ENCODE results near the gene KRTAP10-6.
"Not testable (repeated sequence)": the region's sequence is repeated elsewhere in the genome, so short reads cannot be mapped to it uniquely, and the experiment has no call there.

KRTAP10-6 gene, protein sequence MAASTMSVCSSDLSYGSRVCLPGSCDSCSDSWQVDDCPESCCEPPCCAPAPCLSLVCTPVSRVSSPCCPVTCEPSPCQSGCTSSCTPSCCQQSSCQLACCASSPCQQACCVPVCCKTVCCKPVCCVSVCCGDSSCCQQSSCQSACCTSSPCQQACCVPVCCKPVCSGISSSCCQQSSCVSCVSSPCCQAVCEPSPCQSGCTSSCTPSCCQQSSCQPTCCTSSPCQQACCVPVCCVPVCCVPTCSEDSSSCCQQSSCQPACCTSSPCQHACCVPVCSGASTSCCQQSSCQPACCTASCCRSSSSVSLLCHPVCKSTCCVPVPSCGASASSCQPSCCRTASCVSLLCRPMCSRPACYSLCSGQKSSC

DNA sequence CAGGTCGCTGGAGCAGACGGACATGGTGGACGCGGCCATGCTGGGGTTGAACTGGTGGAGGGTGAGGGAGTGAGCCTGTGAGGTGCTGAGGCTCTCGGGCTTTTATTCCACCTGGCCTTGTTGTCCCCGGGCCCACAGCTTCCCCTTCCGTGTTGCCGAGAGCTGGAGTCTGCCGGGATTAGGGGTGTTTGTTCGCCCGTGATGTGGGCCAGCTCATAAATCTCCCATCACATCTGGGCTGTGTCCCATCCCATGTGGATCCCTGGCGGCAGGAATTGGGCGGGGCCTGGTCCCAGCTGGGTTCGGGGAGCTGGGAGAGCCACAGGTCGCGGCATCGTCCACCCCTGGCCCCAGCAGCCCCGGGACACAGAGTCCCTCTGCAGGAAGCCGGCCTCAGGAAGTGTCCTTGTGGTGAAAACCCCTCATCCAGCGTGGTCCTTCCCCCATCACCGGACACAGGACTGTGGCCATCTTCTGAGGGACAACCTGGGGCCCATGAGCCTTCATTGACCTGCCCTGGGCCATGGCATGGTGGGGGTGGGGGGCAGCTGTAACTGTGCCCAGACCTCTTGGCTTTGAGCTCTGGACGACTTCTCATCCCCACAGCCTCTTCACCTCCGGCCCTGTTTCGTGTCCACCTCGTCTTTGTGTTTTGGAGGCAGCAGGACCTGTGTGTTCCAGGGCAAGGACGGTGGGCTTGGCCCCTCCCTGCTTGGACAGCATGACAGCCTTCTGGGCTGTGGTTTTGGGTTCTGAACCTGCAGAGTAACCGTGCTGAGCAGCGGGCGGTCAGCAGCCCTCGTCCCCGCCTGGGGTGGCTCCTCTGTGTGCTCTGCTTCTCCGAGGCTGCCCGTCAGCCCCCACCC, at the start of gene KRTAP10-6:
KRTAP10-6 (minus strand) TSS at position 60 of the 866 bp plus-strand sequence; CDS start at position 39, 21 bp downstream.
- no peak for DNase-seq (ENCODE audit: low read depth in 2 of 2)

GRCh38 chr21:44640761-44641160, 48.5 kb upstream of the KRTAP10-6 start:
- DNase-seq (ENCODE audit: low read depth in 2 of 2), result no peak

DNA sequence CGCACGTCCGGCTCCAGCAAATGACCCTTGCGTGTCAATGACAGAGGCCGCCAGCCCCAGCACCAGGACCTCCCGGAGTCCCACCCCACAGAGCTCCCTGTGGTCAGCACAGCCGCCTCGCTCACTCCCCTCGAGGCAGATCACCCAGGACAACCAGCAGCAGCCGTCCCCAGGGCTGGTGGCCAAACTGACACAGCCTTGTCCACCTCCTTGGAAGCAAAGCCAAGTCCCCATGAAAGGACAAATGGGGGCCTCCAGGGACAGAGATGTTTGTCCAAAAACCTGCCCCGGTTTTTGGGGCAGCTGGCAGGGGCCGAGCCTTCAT, 47.0 kb upstream of the KRTAP10-6 start:
- no peak for DNase-seq (ENCODE audit: low read depth in 2 of 2)

DNA sequence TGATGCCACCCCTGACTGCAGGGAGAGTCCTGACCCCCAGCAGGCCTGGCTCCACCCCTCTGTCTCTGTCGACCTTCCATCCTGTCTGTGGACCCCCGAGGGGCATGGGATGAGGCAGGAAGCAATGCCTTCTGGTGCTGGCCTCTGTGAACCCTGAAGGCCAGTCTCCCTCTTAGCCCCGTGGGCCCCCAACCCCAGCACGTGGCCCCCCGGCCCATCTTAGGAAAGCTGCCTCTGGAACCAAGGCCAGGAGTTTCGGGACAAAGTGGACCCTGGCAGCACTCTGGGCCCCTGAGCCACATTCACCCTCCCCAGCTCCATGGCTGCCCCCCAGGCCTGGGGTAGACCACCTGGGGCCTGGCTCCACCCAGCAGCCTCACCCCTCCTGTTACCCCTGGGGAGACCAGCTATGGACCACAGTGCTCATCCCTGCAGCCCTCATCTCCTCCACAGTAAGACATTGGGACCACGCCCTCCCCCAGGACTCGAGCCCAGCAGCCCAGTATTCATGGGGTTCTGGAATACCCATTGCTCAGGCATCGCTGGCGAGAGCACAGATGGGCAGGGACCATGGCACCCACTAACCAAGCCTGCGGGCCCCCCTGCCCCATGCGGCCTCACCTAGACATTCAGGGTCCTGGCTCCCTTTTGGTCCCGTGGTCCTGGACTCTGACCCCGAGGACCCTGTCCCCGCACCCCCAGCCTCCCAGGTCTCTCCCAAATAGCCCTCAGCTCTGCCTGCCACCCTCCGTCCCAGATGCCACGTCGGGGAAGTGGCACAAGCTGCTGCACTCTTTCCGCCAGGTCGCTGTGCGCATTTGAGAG, 46.4 kb upstream of the KRTAP10-6 start:
- DNase-seq (ENCODE audit: low read depth in 2 of 2), result not testable (repeated sequence)

GRCh38 chr21:44637851-44638348, 45.6 kb upstream of the KRTAP10-6 start:
- DNase-seq (ENCODE audit: low read depth in 2 of 2), result not testable (repeated sequence)

- no peak for DNase-seq (ENCODE audit: low read depth in 2 of 2)
Observed at GRCh38 chr21:44637018-44637850, 44.9 kb upstream of the KRTAP10-6 start, which contains the start of gene KRTAP10-10. KRTAP10-10 (plus strand) TSS chr21:44637356; CDS start chr21:44637418, 62 bp downstream.

GRCh38 chr21:44636209-44637017, 44.1 kb upstream of the KRTAP10-6 start:
- DNase-seq (ENCODE audit: low read depth in 2 of 2), result no peak

DNA sequence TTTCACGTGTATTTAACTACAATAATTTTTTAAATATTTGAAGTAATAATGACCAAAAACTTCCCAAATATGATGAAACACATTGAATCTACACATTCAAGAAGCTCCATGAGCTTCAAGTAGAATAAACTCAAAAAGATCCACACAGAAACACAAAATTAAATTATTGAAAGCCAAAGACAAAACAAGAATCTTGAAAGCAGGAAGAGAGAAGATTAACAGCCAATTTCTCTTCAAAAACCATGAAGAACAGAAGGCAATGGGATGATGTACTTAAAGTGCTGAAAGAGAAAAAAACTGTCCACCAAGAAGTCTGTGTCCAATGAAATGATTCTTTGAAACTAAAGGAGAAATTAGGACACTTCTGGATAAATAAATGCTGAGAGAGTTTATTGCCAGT, 39.8 kb upstream of the KRTAP10-6 start:
- DNase-seq (ENCODE audit: low read depth in 2 of 2), result no peak

- no peak for DNase-seq (ENCODE audit: low read depth in 2 of 2)
Observed at GRCh38 chr21:44630440-44630839, 38.1 kb upstream of the KRTAP10-6 start.

GRCh38 chr21:44628707-44629391, 36.5 kb upstream of the KRTAP10-6 start:
- no peak for DNase-seq (ENCODE audit: low read depth in 2 of 2)

GRCh38 chr21:44627831-44628233, 35.5 kb upstream of the KRTAP10-6 start:
- DNase-seq (ENCODE audit: low read depth in 2 of 2), result not testable (repeated sequence)

DNA sequence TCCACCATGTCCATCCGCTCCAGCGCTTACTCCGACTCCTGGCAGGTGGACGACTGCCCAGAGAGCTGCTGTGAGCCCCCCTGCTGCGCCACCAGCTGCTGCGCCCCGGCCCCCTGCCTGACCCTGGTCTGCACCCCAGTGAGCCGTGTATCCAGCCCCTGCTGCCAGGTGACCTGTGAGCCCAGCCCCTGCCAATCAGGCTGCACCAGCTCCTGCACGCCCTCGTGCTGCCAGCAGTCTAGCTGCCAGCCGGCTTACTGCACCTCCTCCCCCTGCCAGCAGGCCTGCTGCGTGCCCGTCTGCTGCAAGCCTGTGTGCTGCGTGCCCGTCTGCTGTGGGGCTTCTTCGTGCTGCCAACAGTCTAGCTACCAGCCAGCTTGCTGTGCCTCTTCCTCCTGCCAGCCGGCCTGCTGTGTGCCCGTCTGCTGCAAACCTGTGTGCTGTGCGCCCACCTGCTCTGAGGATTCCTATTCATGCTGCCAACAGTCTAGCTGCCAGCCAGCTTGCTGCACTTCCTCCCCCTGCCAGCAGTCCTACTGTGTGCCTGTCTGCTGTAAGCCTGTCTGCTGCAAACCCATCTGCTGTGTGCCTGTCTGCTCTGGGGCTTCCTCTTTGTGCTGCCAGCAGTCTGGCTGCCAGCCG, 35.0 kb upstream of the KRTAP10-6 start:
- DNase-seq (ENCODE audit: low read depth in 2 of 2), result not testable (repeated sequence)

DNA sequence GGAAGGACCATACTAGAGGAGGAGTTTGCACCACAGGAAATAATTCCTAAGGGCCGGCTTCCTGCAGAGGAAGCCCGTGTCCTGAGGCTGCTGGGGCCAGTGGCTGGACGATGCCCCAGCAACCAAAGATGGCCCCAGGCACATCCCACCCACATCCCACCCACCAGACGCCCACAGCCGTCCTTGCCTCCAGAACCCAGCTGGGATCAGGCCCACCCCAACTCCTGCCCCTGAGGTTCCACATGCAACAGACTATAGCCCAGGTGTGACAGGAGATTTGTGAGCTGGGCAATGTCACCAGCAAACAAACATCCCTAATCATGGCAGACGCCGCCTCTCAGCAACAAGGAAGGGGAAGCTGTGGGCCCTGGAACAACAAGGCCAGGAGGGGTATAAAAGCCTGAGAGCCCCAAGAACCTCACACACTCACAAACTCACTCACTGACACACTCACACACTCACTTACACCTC, 34.4 kb upstream of the KRTAP10-6 start, which contains the start of gene KRTAP10-9:
KRTAP10-9 (plus strand) TSS at position 421 of the 471 bp plus-strand sequence. CDS start 79 bp downstream, outside the sequence.
- no peak for DNase-seq (ENCODE audit: low read depth in 2 of 2)

GRCh38 chr21:44626262-44626661, 34.0 kb upstream of the KRTAP10-6 start:
- DNase-seq (ENCODE audit: low read depth in 2 of 2), result no peak

GRCh38 chr21:44625756-44626155, 33.5 kb upstream of the KRTAP10-6 start:
- no peak for DNase-seq (ENCODE audit: low read depth in 2 of 2)

DNA sequence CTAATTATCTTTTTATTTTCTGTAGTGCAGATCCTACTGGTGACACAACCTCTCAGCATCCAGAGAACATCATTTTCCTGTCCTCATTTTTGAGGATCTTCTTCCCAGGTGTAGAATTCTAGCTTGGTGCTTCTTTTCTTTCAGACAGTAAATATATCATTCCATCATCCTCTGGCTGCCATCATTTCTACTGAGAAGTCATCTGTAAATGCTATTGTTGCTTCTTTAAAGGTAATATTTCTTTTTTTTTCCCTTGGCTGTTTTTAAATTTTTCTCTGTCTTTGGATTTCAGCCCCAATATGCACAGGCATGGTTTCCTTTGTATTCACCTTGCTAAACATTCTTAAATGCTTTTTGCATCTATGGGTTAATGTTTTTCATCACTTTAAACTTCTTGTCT, 31.3 kb upstream of the KRTAP10-6 start:
- DNase-seq (ENCODE audit: low read depth in 2 of 2), result no peak

- no peak for DNase-seq (ENCODE audit: low read depth in 2 of 2)
Observed at GRCh38 chr21:44619886-44620285, 27.6 kb upstream of the KRTAP10-6 start.

DNA sequence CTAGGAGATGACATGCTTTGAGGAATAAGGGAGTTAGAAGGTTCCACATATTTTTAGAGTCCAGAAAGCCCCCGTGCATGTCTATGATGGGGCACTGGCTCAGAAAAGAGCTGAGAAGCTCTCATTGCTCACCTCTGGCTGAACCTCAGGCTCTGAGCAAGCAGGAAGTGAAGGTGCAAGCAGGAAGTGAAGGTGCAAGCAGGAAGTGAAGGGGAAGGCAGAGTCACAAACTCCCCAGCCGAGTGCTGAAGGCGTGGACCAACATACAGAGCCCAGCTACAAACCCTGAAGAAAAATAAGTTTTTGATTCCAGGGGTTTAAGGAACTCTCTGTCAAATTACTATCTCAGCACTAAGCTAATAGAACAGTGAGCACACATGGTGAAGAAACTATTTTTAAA, 26.6 kb upstream of the KRTAP10-6 start:
- DNase-seq (ENCODE audit: low read depth in 2 of 2), result peak; percentile 30 to 57

DNA sequence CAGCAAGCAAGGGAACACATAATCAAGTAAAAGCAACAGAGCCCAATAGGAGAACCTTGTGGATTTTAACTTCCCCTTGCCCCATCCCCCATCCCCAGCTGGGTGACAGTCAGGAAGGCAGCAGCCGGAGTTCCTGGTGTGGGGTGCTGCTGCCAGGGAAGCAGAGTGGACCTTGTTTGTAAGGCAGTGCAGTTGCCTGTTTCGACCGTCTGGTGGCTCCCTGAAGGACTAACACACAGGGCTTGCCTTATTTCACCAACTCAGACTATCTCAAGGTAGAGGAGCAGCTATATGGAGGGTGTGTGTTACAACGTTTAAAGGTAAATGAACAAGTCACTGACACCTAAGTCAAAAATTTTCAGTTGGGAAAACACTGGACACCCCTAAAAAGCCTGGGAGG, 26.2 kb upstream of the KRTAP10-6 start:
- no peak for DNase-seq (ENCODE audit: low read depth in 2 of 2)
